Mesendoderm (in vitro differentiated cells): ENCODE measurements around the gene PRKCA.
"Not testable (repeated sequence)": the region's sequence is repeated elsewhere in the genome, so short reads cannot be mapped to it uniquely, and the experiment has no call there.

Source experiments
- DNase-seq: peaks from one replicate; pipeline ENCODE4 v3.0.0; 2013
- H2AK5ac ChIP-seq: 2 replicates; pipeline ENCODE4 v1.6.1; 2013; ENCODE audit warnings: low read length, inconsistent platforms
- H2BK120ac ChIP-seq: 2 replicates; pipeline ENCODE4 v1.6.1; 2013; ENCODE audit warnings: low read depth, mild to moderate bottlenecking, low read length, moderate library complexity, mixed read lengths
- H2BK15ac ChIP-seq: replicated peaks from 2 replicates; pipeline ENCODE4 v1.6.1; 2013; ENCODE audit warnings: low read depth, mild to moderate bottlenecking, moderate library complexity
- H2BK5ac ChIP-seq: 2 replicates; pipeline ENCODE4 v1.6.1; 2013; ENCODE audit warnings: low read length, inconsistent platforms
- H3K18ac ChIP-seq: 2 replicates; pipeline ENCODE4 v1.6.1; 2013; ENCODE audit warnings: mild to moderate bottlenecking, low read length, mixed read lengths
- H3K23ac ChIP-seq: one replicate; pipeline ENCODE4 v1.6.1; 2013; ENCODE audit warnings: low read length
- H3K27ac ChIP-seq: 2 replicates; pipeline ENCODE4 v1.5.1; 2013; ENCODE audit warnings: low read depth, mild to moderate bottlenecking, inconsistent platforms, low read length, moderate library complexity
- H3K27me3 ChIP-seq: 2 replicates; pipeline ENCODE4 v1.6.1; 2013; ENCODE audit warnings: low read length, control low read depth, mild to moderate bottlenecking, inconsistent platforms; ENCODE audit not compliant: insufficient read depth, poor library complexity
- H3K36me3 ChIP-seq: 2 replicates; pipeline ENCODE4 v1.6.1; 2013; ENCODE audit warnings: low read length, inconsistent platforms; ENCODE audit not compliant: control insufficient read depth, insufficient read depth
- H3K4ac ChIP-seq: one replicate; pipeline ENCODE4 v1.6.1; 2013; ENCODE audit warnings: low read depth, mild to moderate bottlenecking, low read length, moderate library complexity
- H3K4me1 ChIP-seq: 2 replicates; pipeline ENCODE4 v1.6.1; 2013; ENCODE audit warnings: low read depth, low read length, inconsistent platforms; ENCODE audit not compliant: control insufficient read depth
- H3K4me2 ChIP-seq: 2 replicates; pipeline ENCODE4 v1.6.1; 2013; ENCODE audit warnings: low read length
- H3K4me3 ChIP-seq: 2 replicates; pipeline ENCODE4 v1.5.1; 2013; ENCODE audit warnings: mild to moderate bottlenecking, low read length
- H3K56ac ChIP-seq: one replicate; pipeline ENCODE4 v1.6.1; 2013; ENCODE audit warnings: low read length
- H3K79me1 ChIP-seq: 2 replicates; pipeline ENCODE4 v1.6.1; 2013; ENCODE audit warnings: low read length, inconsistent platforms
- H3K79me2 ChIP-seq: 2 replicates; pipeline ENCODE4 v1.6.1; 2013; ENCODE audit warnings: mild to moderate bottlenecking, low read length; ENCODE audit not compliant: control insufficient read depth, insufficient read depth
- H3K9ac ChIP-seq: 2 replicates; pipeline ENCODE4 v1.6.1; 2013; ENCODE audit warnings: low read length, inconsistent platforms
- H4K5ac ChIP-seq: one replicate; pipeline ENCODE4 v1.6.1; 2013; ENCODE audit warnings: low read length
- H4K8ac ChIP-seq: one replicate; pipeline ENCODE4 v1.6.1; 2013; ENCODE audit warnings: low read depth, mild to moderate bottlenecking, control low read depth, low read length, moderate library complexity
- WGBS: extraction: QIAGEN DNeasy Blood & Tissue Kit; methylation state at CpG from one replicate; pipeline ENCODE4 v1.1.7; 2013; ENCODE audit warnings: low lambda C conversion rate, missing lambda C conversion rate; ENCODE audit not compliant: insufficient coverage; ENCODE audit errors: extremely low coverage; 5-methylcytosine and 5-hydroxymethylcytosine counted together

The PRKCA gene

DNA sequence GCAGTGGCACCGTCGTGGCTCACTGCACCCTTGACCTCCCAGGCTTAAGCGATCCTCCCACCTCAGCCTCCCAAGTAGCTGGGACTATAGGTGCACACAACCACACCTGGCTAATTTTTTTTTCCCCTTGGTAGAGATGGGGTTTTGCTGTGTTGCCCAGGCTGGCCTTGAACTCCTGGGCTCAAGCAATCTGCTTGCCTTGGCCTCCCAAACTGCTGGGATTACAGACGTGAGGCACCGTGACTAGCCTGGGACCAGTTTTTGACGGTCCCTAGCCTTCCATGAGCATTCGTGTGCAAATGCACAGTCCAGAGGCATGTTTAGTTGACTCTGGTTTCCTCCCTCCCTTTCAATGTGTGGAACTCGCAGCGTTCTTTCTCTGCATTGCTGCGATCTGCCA lies 48.2 kb downstream of the PRKCA start:
- not testable (repeated sequence) for H3K56ac ChIP-seq, H3K4me2 ChIP-seq, H2BK5ac ChIP-seq, H3K9ac ChIP-seq, H4K5ac ChIP-seq, H3K4me1 ChIP-seq, H3K79me1 ChIP-seq, H2AK5ac ChIP-seq, DNase-seq, H3K23ac ChIP-seq, H3K79me2 ChIP-seq, H4K8ac ChIP-seq, H2BK15ac ChIP-seq, H3K4me3 ChIP-seq, H3K27ac ChIP-seq, H3K27me3 ChIP-seq, H3K36me3 ChIP-seq, H3K4ac ChIP-seq, H3K18ac ChIP-seq, H2BK120ac ChIP-seq
- WGBS: no CpG with 5 or more reads among the region's 10 CpGs

DNA sequence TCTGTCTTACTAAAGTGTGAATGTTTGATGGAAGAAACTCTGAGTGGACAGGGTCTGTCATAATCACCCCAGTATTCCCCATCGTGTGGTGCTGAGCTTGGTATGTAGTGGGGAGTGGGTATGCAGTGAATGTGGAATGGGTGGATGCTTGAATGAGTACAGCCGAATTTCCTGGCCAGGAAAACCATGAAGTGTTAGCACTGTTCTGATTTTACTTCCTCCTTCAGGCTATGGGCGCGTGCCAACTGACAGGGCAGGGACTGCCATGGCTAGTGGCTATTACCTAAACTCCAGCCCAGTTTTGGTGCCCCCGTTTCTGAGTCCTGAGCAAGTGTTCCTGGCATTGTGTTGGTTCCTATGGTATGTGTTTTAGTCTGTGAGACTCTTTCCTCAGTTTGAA lies 48.6 kb downstream of the PRKCA start:
- no peak overlapping the region for H2AK5ac ChIP-seq
- no peak overlapping the region for H3K4ac ChIP-seq
- no peaks in the 10 kb centered on the region for H3K27me3 ChIP-seq
- no peak overlapping the region for H3K9ac ChIP-seq
- H3K56ac ChIP-seq: no peak overlapping the region
- no peak overlapping the region for H3K23ac ChIP-seq
- no peaks in the 10 kb centered on the region for H3K79me2 ChIP-seq
- H3K18ac ChIP-seq: no peak overlapping the region
- no peak overlapping the region for H2BK5ac ChIP-seq
- no peaks in the 10 kb centered on the region for H3K4me1 ChIP-seq
- no peaks in the 10 kb centered on the region for H3K79me1 ChIP-seq
- H4K5ac ChIP-seq: no peak overlapping the region
- DNase-seq: no peak
- H2BK120ac ChIP-seq: no peak overlapping the region
- H2BK15ac ChIP-seq: no peak overlapping the region
- WGBS: no CpG with 5 or more reads among the region's 5 CpGs
- H3K4me2 ChIP-seq: no peak overlapping the region
- H3K27ac ChIP-seq: no peak overlapping the region
- H4K8ac ChIP-seq: no peak overlapping the region
- no peaks in the 10 kb centered on the region for H3K36me3 ChIP-seq
- no peak overlapping the region for H3K4me3 ChIP-seq

DNA sequence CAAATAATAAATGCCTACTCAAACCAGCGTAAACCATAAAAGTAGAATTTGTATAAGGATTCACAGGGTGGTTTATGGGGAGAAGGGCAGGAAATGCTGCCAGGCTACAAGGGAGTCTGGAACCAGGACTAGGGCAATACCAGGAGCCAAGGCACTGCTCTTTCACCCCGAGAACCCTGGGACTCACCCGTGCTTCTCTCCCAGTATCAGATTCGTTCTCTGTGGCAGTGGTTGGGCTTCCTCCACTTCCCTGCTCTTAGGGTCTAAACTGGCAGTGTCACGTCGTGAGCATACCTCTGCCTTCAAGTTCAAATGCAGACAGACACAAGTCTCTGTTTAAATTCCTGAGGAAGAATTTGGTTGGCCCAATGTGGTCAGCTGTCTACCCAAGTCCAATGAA lies 49.3 kb downstream of the PRKCA start:
- no peak overlapping the region for H3K23ac ChIP-seq
- no peak overlapping the region for H4K8ac ChIP-seq
- H3K9ac ChIP-seq: no peak overlapping the region
- no peak overlapping the region for H3K18ac ChIP-seq
- no peak overlapping the region for H3K27ac ChIP-seq
- H3K27me3 ChIP-seq: no peaks in the 10 kb centered on the region
- H2BK5ac ChIP-seq: no peak overlapping the region
- H3K36me3 ChIP-seq: no peaks in the 10 kb centered on the region
- DNase-seq: no peak
- H2BK15ac ChIP-seq: no peak overlapping the region
- H3K4me3 ChIP-seq: no peak overlapping the region
- no peak overlapping the region for H3K4me2 ChIP-seq
- H4K5ac ChIP-seq: no peak overlapping the region
- no peak overlapping the region for H3K4ac ChIP-seq
- no peak overlapping the region for H2AK5ac ChIP-seq
- no peaks in the 10 kb centered on the region for H3K4me1 ChIP-seq
- no peaks in the 10 kb centered on the region for H3K79me2 ChIP-seq
- H3K56ac ChIP-seq: no peak overlapping the region
- H2BK120ac ChIP-seq: no peak overlapping the region
- H3K79me1 ChIP-seq: no peaks in the 10 kb centered on the region
- WGBS: no CpG with 5 or more reads among the region's 6 CpGs

DNA sequence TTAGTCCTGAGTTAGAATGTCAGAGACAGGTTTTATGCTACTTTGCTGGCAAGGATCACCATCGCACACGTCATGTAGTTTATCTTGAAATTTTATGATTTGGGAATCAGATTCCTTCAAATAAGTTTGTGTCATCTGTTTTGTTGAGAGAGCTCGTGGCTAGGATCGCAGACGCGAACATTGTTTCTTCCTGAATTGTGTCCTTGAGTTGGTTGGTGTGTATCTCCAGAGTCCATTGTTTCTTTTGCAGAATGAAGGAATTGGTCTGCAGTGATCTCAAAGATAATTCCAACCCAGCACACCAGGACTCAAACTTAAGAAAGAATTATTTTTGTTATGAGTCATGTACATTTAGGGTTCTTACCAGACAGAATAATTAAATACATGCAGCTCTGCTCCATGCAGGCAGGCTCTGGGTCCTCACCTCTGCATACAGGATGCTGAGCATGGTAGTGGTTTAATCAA lies 51.6 kb downstream of the PRKCA start:
- Histone ChIP-seq H3K27ac (no peak overlapping the region), H3K36me3 (no peaks in the 10 kb centered on the region), H3K56ac (no peak overlapping the region), H3K4me2 (no peak overlapping the region), H3K27me3 (no peaks in the 10 kb centered on the region), H4K5ac (no peak overlapping the region), H3K23ac (no peak overlapping the region), H2BK120ac (no peak overlapping the region), H3K4me1 (no peaks in the 10 kb centered on the region), H3K79me1 (no peaks in the 10 kb centered on the region), H3K79me2 (no peaks in the 10 kb centered on the region), H2BK15ac (no peak overlapping the region), H4K8ac (no peak overlapping the region), H2BK5ac (no peak overlapping the region), H3K4me3 (no peak overlapping the region), H3K18ac (no peak overlapping the region), H3K9ac (no peak overlapping the region), H3K4ac (no peak overlapping the region), H2AK5ac (no peak overlapping the region)
- no peak for DNase-seq
- WGBS: no CpG with 5 or more reads among the region's 6 CpGs

DNA sequence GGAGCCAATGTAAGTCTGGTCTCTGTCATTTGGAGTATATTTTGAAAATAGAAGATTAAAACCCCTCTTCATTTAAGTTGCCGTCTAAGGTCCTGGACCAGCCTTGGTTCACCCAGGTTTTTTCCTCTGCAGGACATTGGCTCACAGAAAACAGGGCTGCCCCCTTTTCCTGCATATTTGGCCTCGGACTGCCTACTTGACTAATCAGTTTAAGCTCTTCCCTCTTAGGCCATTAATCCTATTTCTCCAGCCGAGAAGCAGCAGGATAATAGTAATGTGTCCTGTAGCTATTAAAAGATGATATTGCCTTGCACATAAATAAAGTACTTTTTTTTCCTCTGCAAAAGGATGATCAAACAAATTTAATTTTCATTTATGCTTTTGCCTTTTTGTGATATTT lies 52.1 kb downstream of the PRKCA start:
- H3K18ac ChIP-seq: no peak overlapping the region
- no peaks in the 10 kb centered on the region for H3K36me3 ChIP-seq
- H3K4me3 ChIP-seq: no peak overlapping the region
- no peak overlapping the region for H3K56ac ChIP-seq
- no peak overlapping the region for H2BK120ac ChIP-seq
- no peak overlapping the region for H3K23ac ChIP-seq
- H2BK5ac ChIP-seq: no peak overlapping the region
- H2BK15ac ChIP-seq: no peak overlapping the region
- WGBS: no CpG with 5 or more reads among the region's 3 CpGs
- H3K27me3 ChIP-seq: no peaks in the 10 kb centered on the region
- no peak overlapping the region for H3K4me2 ChIP-seq
- H3K4ac ChIP-seq: no peak overlapping the region
- H3K79me2 ChIP-seq: no peaks in the 10 kb centered on the region
- no peaks in the 10 kb centered on the region for H3K79me1 ChIP-seq
- no peak overlapping the region for H3K27ac ChIP-seq
- no peak overlapping the region for H2AK5ac ChIP-seq
- no peak for DNase-seq
- no peak overlapping the region for H3K9ac ChIP-seq
- H4K5ac ChIP-seq: no peak overlapping the region
- no peak overlapping the region for H4K8ac ChIP-seq
- H3K4me1 ChIP-seq: no peaks in the 10 kb centered on the region

DNA sequence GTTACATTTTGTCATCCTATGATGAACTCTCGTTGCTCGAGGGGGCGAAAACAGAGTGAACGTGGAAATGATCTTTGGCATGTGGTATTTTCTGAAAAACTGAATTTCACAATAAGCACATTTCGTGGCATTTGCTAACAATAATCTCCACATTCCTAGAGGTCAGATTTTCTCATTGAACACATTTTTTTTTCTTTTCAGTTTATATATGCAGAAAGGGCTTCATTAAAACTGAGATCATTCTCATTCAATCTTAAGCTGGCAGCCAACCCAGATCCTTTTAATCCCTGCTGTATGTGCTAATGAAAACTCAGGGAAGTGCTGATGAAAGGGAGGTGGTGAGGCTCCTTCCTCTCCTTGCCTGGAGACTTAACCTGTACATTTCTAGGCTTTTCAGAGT lies 52.6 kb downstream of the PRKCA start:
- H3K36me3 ChIP-seq: no peaks in the 10 kb centered on the region
- no CpG with 5 or more reads among the region's 5 CpGs for WGBS
- no peaks in the 10 kb centered on the region for H3K4me1 ChIP-seq
- no peak overlapping the region for H4K5ac ChIP-seq
- H3K79me2 ChIP-seq: no peaks in the 10 kb centered on the region
- no peak overlapping the region for H2BK5ac ChIP-seq
- H3K79me1 ChIP-seq: no peaks in the 10 kb centered on the region
- no peak for DNase-seq
- H2BK15ac ChIP-seq: no peak overlapping the region
- H2BK120ac ChIP-seq: no peak overlapping the region
- H3K18ac ChIP-seq: no peak overlapping the region
- H3K4ac ChIP-seq: no peak overlapping the region
- H3K4me3 ChIP-seq: no peak overlapping the region
- no peak overlapping the region for H3K27ac ChIP-seq
- no peak overlapping the region for H3K56ac ChIP-seq
- H3K4me2 ChIP-seq: no peak overlapping the region
- no peak overlapping the region for H4K8ac ChIP-seq
- H3K23ac ChIP-seq: no peak overlapping the region
- H2AK5ac ChIP-seq: no peak overlapping the region
- H3K9ac ChIP-seq: no peak overlapping the region
- no peaks in the 10 kb centered on the region for H3K27me3 ChIP-seq
